DMS153 (cell line): ENCODE measurements around the gene WWOX.

ENCODE experiments used
- DNase-seq: peaks from one replicate; lab custom pipeline; 2025; lab: John Stamatoyannopoulos, UW

The WWOX gene

GRCh38 chr16:78994135-78994745 is 894.8 kb downstream of the WWOX start:
- DNase-seq: peak; percentile 59

- no peak for DNase-seq
These were observed 896.0 kb downstream of the WWOX start for GRCh38 chr16:78995441-78995840.

- DNase-seq: peak; percentile 60
These were observed 897.3 kb downstream of the WWOX start for GRCh38 chr16:78996790-78997189.

- DNase-seq: no peak
These were observed 899.4 kb downstream of the WWOX start for GRCh38 chr16:78998879-78999278.

GRCh38 chr16:79001156-79001967 is 901.9 kb downstream of the WWOX start:
- DNase-seq: no peak

GRCh38 chr16:79003026-79003609 is 903.7 kb downstream of the WWOX start:
- peak; percentile 64 for DNase-seq

GRCh38 chr16:79004309-79004708 is 904.9 kb downstream of the WWOX start:
- no peak for DNase-seq

GRCh38 chr16:79005096-79005495 is 905.6 kb downstream of the WWOX start:
- no peak for DNase-seq

- no peak for DNase-seq
These were observed 906.8 kb downstream of the WWOX start for GRCh38 chr16:79006206-79006605.

- DNase-seq: no peak
These were observed 907.3 kb downstream of the WWOX start for GRCh38 chr16:79006765-79007164.

GRCh38 chr16:79007614-79008013 is 908.2 kb downstream of the WWOX start:
- no peak for DNase-seq

- no peak for DNase-seq
These were observed 908.8 kb downstream of the WWOX start for GRCh38 chr16:79008036-79008868.

GRCh38 chr16:79008869-79009179 is 909.4 kb downstream of the WWOX start:
- DNase-seq: peak; percentile 100

- peak; percentile 41 for DNase-seq
These were observed 910.4 kb downstream of the WWOX start for GRCh38 chr16:79009896-79010295.

GRCh38 chr16:79011282-79011681 is 911.8 kb downstream of the WWOX start:
- no peak for DNase-seq

GRCh38 chr16:79012671-79013434 is 913.4 kb downstream of the WWOX start:
- peak; percentile 75 for DNase-seq

GRCh38 chr16:79013930-79014660 is 914.6 kb downstream of the WWOX start:
- DNase-seq: peak; percentile 46

- no peak for DNase-seq
These were observed 919.4 kb downstream of the WWOX start for GRCh38 chr16:79018650-79019429.

GRCh38 chr16:79019431-79019830 is 920.0 kb downstream of the WWOX start:
- no peak for DNase-seq

GRCh38 chr16:79021991-79022630 is 922.7 kb downstream of the WWOX start:
- no peak for DNase-seq
